Measurements from ENCODE around the gene MAGI2.

DNA sequence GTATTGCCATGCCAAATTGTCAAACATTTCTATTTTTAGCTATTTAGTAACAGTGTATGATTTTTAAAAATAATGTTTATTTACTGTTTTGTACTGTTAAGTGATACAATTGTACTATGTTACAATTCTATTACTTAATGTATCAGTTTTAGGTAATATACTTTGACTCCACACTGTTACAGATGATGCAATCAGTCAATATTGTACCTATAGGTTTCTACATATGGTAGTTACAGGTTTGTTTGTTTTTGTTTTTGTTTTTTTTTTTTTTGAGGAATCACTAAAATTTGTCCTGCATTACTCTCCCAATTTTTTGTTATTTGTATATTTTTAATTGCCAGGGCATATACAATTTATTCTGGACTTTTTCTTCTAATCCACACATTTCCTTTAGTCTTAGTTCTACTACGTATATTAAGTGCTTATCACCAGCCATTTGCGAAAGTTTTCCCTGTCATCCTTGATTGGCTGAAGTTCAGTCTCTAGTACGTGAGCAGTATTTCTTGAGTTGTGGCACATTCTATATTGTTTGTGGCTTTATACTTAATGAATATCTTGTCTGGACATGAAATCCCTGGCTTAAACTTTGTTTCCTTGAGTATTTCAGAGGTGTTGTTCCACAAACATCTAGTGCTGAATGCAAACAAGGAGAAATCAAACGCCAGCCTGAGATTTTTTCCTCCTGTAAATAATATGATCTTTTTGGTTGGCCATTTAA lies 114.1 kb downstream of the MAGI2 start:
- TF ChIP-seq, protein P1, sequence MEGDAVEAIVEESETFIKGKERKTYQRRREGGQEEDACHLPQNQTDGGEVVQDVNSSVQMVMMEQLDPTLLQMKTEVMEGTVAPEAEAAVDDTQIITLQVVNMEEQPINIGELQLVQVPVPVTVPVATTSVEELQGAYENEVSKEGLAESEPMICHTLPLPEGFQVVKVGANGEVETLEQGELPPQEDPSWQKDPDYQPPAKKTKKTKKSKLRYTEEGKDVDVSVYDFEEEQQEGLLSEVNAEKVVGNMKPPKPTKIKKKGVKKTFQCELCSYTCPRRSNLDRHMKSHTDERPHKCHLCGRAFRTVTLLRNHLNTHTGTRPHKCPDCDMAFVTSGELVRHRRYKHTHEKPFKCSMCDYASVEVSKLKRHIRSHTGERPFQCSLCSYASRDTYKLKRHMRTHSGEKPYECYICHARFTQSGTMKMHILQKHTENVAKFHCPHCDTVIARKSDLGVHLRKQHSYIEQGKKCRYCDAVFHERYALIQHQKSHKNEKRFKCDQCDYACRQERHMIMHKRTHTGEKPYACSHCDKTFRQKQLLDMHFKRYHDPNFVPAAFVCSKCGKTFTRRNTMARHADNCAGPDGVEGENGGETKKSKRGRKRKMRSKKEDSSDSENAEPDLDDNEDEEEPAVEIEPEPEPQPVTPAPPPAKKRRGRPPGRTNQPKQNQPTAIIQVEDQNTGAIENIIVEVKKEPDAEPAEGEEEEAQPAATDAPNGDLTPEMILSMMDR (IDR thresholded peaks at IDR 0.05): no peak
- TF ChIP-seq POLR2A (IDR thresholded peaks at IDR 0.05): no peak
